Measurements from ENCODE around the gene ZBTB9.
A peak's percentile ranks its signal among the peaks of the same experiment; 100 is the strongest.

ZBTB9 gene

DNA sequence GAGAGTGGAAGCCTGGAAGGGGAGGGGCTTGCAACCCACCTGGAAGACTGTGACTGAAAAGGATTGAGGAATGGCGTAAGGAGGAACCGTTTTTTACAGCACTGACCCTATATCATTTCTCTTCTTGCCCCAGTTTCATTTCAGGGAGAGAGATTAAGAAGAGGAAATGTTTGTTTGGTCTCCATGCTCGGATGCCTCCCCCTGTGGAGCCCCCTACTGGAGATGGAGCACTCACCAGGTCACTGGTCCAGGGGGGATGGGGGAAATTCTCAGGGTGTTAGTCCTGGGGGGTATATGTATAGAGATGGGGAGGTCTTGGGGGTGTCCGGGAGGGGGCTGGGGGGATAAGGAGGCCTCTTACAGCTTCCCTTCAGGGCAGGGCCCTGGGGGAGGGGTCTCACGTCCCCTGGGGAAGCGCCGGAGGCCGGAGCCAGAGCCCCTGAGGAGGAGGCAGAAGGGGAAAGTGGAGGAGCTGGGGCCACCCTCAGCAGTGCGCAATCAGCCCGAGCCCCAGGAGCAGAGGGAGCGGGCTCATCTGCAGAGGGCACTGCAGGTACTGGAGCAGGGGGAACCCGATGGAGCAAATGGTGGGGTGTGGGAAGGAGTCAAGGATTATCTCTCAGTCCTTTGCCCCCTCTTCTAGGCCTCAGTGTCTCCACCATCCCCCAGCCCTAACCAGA lies 39.6 kb upstream of the ZBTB9 start:
- Mint-ChIP-seq H3K9me3 (no peaks in the 10 kb centered on the region), H3K4me1 (ENCODE audit: low read depth) (peaks cover 56% of the 10 kb centered on the region), H3K27me3 (ENCODE audit: low read depth) (no peaks in the 10 kb centered on the region), H3K27ac (peak overlapping the region; percentile 71), H3K36me3 (ENCODE audit: low read depth) (peaks cover 38% of the 10 kb centered on the region), H3K4me3 (no peak overlapping the region)
- no peak for DNase-seq (ENCODE audit: low spot score)

DNA sequence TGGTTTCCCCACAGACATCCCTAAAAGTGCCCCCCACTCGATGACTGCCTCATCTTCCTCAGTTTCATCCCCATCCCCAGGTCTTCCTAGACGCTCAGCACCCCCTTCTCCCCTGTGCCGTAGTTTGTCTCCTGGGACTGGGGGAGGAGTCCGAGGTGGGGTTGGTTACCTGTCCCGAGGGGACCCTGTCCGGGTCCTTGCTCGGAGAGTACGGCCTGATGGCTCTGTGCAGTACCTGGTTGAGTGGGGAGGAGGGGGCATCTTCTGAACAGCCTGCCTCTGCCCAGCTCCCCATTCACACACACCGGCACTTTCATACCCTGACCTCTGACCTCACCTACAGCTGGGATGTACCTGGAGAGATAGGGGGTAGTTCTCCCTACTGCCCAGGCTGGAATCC lies 38.5 kb upstream of the ZBTB9 start:
- H3K36me3 Mint-ChIP-seq (ENCODE audit: low read depth): peaks cover 34% of the 10 kb centered on the region
- H3K9me3 Mint-ChIP-seq: no peaks in the 10 kb centered on the region
- H3K27ac Mint-ChIP-seq: peak overlapping the region; percentile 46
- H3K27me3 Mint-ChIP-seq (ENCODE audit: low read depth): no peaks in the 10 kb centered on the region
- no peak for DNase-seq (ENCODE audit: low spot score)
- H3K4me1 Mint-ChIP-seq (ENCODE audit: low read depth): peaks cover 57% of the 10 kb centered on the region
- H3K4me3 Mint-ChIP-seq: peak overlapping the region; percentile 94

GRCh38 chr6:33416386-33417127 lies 37.8 kb upstream of the ZBTB9 start:
- peaks cover 32% of the 10 kb centered on the region for H3K36me3 Mint-ChIP-seq (ENCODE audit: low read depth)
- peak; percentile 41 for DNase-seq (ENCODE audit: low spot score)
- H3K4me1 Mint-ChIP-seq (ENCODE audit: low read depth): peaks cover 61% of the 10 kb centered on the region

DNA sequence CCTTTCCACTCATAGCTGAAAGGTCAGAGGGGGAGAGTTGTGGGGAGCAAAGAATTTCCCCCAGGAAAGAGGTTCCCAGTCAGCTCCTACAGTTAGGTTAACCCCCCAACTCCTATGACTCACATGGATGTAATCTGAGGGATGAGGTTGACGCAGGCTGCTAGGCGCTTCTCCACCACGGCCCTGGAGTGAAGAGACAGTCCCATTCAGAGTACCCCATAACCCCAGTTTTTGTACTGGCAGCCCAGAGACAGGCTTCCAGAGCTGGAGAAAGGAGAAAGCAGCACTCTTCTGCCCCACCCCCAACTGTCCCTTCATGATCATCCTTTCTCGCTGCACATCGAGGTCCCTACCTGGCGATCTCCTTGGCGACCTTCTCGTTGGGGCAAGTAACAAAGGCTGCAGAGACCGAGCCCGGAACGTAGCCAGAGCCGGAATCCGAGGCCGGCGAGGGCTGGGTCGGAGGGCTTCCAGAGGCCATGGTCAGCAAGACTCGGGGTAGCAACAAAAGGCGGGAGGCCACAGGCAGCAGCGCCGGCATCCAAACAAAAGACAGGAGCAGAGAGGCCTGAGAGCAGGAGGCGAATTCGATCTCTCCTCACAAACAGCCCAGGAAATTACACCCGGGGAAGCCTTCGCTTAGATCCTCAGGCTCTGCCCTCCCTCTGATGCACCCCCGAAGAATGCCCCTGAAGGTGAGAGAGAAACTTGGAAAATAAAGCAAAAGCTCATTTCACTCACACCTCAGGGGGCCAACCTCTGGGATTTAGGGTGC lies 37.1 kb upstream of the ZBTB9 start:
- peak; percentile 38 for DNase-seq (ENCODE audit: low spot score)
- Mint-ChIP-seq H3K27ac (peak overlapping the region; percentile 99), H3K4me1 (ENCODE audit: low read depth) (peaks cover 63% of the 10 kb centered on the region), H3K36me3 (ENCODE audit: low read depth) (peaks cover 32% of the 10 kb centered on the region), H3K27me3 (ENCODE audit: low read depth) (peaks cover 2% of the 10 kb centered on the region), H3K9me3 (no peaks in the 10 kb centered on the region), H3K4me3 (peak overlapping the region; percentile 94)

More at GRCh38 chr6:33416386-33417127, 37.8 kb upstream of the ZBTB9 start:
- no peaks in the 10 kb centered on the region for H3K9me3 Mint-ChIP-seq
- H3K4me3 Mint-ChIP-seq: peak overlapping the region; percentile 94
- H3K27me3 Mint-ChIP-seq (ENCODE audit: low read depth): peaks cover 2% of the 10 kb centered on the region
- peak overlapping the region; percentile 99 for H3K27ac Mint-ChIP-seq

- no peaks in the 10 kb centered on the region for H3K9me3 Mint-ChIP-seq
- peak within 1 kb of the TSS; percentile 94 for H3K4me3 Mint-ChIP-seq
- peak; percentile 99 for DNase-seq (ENCODE audit: low spot score)
- peaks cover 2% of the 10 kb centered on the region for H3K27me3 Mint-ChIP-seq (ENCODE audit: low read depth)
- peaks cover 67% of the 10 kb centered on the region for H3K4me1 Mint-ChIP-seq (ENCODE audit: low read depth)
- H3K27ac Mint-ChIP-seq: peak within 1 kb of the TSS; percentile 99
- H3K36me3 Mint-ChIP-seq (ENCODE audit: low read depth): peaks cover 31% of the 10 kb centered on the region
These were observed 36.3 kb upstream of the ZBTB9 start, which contains the start of gene CUTA for GRCh38 chr6:33417903-33418689. CUTA (minus strand) TSS chr6:33418107; CDS start chr6:33418000, 107 bp downstream.

DNA sequence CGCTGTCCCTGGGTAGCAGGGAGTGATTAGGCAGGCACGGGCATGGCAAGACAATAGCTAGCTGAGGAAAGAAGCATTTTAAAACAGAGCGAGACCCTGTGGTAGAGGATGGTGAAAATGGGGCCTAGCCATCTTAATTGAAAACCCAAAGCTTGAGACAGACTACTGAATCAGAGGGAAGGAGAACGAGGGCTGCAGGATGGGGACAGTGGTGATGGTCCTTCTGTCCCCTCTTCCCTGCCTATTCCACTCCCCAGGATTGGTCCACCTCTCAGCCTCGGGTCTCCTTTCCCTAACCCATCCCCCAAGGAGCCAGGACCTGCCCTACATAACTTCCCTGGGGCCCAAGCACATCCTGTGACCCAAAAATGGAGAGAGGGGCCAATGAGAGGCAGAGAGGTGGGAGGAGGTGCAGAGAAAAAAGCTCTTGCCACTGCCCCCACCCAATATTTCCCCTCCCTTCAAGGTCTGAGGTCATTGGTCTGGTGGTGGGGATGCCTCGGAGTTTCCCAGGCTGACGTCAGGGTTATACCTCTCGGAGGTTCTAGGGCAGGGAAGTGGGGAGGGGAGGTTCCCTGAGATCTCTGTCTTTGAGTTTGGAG lies 35.6 kb upstream of the ZBTB9 start:
- H3K27me3 Mint-ChIP-seq (ENCODE audit: low read depth): peaks cover 2% of the 10 kb centered on the region
- H3K9me3 Mint-ChIP-seq: no peaks in the 10 kb centered on the region
- H3K4me1 Mint-ChIP-seq (ENCODE audit: low read depth): peaks cover 69% of the 10 kb centered on the region
- H3K36me3 Mint-ChIP-seq (ENCODE audit: low read depth): peaks cover 35% of the 10 kb centered on the region
- DNase-seq (ENCODE audit: low spot score): peak; percentile 79
- peak overlapping the region; percentile 94 for H3K4me3 Mint-ChIP-seq
- H3K27ac Mint-ChIP-seq: peak overlapping the region; percentile 99

DNA sequence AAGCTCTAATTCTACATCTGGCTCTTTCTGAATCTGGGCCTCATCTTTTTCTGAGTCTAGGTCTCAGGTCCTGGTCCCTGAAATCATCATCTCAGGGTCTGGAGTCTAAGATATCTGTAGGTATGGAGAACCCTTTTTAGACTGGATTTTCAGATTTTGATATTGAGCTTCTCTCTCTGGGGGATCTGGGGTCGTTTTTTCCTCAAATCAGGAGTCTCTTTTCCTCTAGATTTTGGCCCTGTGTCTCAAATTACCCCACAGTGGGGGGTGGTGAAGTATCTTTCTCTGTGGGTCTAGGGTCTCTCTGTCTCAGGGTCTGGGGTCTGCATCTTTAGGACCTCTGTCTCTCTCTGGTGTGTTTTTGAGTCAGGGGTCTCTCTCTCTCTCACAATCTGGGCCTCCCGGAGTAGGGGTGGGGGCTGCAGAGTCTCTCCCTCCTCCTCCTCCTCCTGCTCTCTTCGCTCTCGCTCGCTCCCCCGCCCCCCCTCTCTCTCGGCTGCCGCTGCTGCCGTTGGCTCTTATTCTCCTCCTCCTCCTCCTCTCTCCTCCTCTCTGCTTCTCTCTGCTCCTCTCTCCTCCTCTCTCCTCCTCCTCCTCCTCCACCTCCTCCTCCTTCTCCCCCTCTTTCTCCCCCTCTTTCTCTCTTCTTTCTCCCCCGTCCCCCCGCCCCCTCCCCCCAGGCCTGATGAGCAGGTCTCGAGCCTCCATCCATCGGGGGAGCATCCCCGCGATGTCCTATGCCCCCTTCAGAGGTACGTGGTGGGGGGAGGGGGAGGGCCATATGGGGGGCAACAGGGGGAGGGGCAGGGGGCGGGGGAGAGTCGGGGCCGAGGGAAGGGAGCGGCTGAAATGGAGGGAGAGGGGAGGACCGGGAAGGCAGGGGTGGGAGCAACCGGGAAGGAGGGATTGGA lies 34.5 kb upstream of the ZBTB9 start, which contains the start of gene SYNGAP1:
Gene SYNGAP1, plus strand, starts transcription at position 486 of the 911 bp plus-strand sequence. Its CDS starts 200 bp downstream, at position 686.
- DNase-seq (ENCODE audit: low spot score): peak; percentile 24
- Mint-ChIP-seq H3K36me3 (ENCODE audit: low read depth) (peaks cover 34% of the 10 kb centered on the region), H3K4me1 (ENCODE audit: low read depth) (peaks cover 73% of the 10 kb centered on the region), H3K9me3 (no peaks in the 10 kb centered on the region), H3K4me3 (peak within 1 kb of the TSS; percentile 94), H3K27me3 (ENCODE audit: low read depth) (peaks cover 2% of the 10 kb centered on the region), H3K27ac (peak within 1 kb of the TSS; percentile 99)

DNA sequence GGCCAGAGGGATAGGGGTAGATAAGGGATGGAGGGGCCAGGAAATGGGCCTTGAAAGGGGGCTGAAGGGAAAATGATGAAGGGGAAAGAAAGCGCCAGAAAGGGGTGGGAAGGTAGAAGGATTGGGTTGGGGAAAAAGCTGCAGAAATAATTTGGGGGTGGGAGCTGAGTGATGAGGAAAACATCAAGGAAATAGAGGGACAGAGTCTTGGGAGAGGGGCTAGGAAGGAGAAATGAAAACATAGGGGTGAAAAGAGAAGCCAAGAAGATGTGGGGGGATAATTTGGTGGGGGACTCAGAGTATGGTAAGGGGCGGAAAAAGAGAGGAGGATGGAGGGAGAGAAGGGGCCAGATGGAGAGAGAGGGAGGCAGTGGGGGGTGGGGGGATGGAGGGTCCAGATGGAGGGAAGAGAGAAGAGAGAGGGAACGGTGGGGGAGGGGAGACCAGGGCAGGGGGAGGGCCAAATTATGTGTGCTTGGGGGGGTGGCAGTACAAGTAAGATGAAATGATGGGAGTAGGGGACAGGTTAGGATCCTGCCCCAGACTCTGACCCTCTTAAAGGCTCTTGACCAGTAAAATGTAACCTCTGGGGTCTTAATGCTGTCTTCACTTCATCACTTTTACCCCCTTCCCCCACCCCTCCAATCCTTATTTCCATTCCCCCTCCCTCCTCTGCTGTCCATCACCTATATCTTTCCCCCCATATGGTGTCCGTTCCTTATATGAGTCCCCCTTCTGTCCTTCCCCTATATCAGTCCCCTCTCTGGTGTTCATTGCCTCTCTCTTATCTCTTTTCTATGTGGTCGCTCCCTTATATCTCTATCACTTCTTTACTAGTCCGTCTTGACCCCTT lies 33.7 kb upstream of the ZBTB9 start:
- H3K27me3 Mint-ChIP-seq (ENCODE audit: low read depth): peaks cover 2% of the 10 kb centered on the region
- DNase-seq (ENCODE audit: low spot score): no peak
- H3K27ac Mint-ChIP-seq: peak overlapping the region; percentile 78
- H3K4me1 Mint-ChIP-seq (ENCODE audit: low read depth): peaks cover 74% of the 10 kb centered on the region
- peaks cover 32% of the 10 kb centered on the region for H3K36me3 Mint-ChIP-seq (ENCODE audit: low read depth)
- H3K9me3 Mint-ChIP-seq: no peaks in the 10 kb centered on the region
- H3K4me3 Mint-ChIP-seq: peak overlapping the region; percentile 80

DNA sequence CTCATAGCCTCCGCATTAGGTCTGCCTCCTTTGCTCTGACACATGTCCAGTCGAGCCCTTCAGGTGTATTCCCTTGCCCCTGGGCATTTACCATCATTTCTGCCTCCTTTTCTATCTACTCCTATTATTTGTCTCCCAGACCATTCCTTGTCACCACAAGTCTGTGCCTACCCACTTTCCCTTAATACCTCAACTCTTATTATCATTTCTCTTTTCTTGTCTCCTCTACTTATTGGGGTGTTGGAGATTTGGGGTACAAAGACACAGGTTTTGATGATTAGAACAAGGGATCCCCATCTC lies 33.1 kb upstream of the ZBTB9 start:
- Mint-ChIP-seq H3K27me3 (ENCODE audit: low read depth) (peaks cover 2% of the 10 kb centered on the region), H3K27ac (peak overlapping the region; percentile 78), H3K4me3 (peak overlapping the region; percentile 80), H3K4me1 (ENCODE audit: low read depth) (peaks cover 74% of the 10 kb centered on the region), H3K36me3 (ENCODE audit: low read depth) (peaks cover 28% of the 10 kb centered on the region), H3K9me3 (no peaks in the 10 kb centered on the region)
- no peak for DNase-seq (ENCODE audit: low spot score)

DNA sequence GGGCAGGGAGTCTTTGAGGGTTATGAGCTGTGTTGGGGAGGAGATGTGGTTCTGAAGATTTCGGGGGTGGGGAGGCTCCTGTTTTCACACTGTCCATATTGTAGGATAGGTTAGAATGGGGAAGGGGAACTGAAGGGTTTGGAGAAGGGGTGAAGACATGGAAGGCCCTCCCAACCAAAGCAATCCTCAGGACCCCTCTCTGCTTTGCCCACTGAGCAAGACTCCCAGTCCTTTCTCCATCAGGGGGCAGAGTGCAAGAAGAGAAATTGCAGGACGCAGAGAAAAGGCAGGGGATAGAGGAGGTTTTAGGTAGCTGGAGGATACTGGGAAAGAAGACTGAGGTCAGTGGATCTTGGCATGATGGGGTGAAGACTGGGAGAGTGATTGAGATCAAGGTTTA lies 30.6 kb upstream of the ZBTB9 start:
- Mint-ChIP-seq H3K36me3 (ENCODE audit: low read depth) (peaks cover 23% of the 10 kb centered on the region), H3K4me3 (peak overlapping the region; percentile 96), H3K27ac (peak overlapping the region; percentile 96), H3K27me3 (ENCODE audit: low read depth) (peaks cover 2% of the 10 kb centered on the region), H3K9me3 (no peaks in the 10 kb centered on the region), H3K4me1 (ENCODE audit: low read depth) (peaks cover 68% of the 10 kb centered on the region)
- DNase-seq (ENCODE audit: low spot score): no peak

- DNase-seq (ENCODE audit: low spot score): no peak
- H3K4me3 Mint-ChIP-seq: peak overlapping the region; percentile 96
- H3K27ac Mint-ChIP-seq: peak overlapping the region; percentile 96
These were observed 29.3 kb upstream of the ZBTB9 start for GRCh38 chr6:33424855-33425667.

More at GRCh38 chr6:33424855-33425667, 29.3 kb upstream of the ZBTB9 start:
- Mint-ChIP-seq H3K27me3 (ENCODE audit: low read depth) (peaks cover 2% of the 10 kb centered on the region), H3K4me1 (ENCODE audit: low read depth) (peaks cover 69% of the 10 kb centered on the region), H3K9me3 (no peaks in the 10 kb centered on the region), H3K36me3 (ENCODE audit: low read depth) (peaks cover 23% of the 10 kb centered on the region)
